GM12864 (cell line): ENCODE measurements around the gene GXYLT1.

ENCODE experiments used
- DNase-seq: peaks from one replicate; pipeline ENCODE4 v3.0.0-alpha.2; 2011; ENCODE audit warnings: low read depth
- H3K4me3 ChIP-seq: 2 replicates; pipeline ENCODE4 v1.5.1; 2011; ENCODE audit warnings: mild to moderate bottlenecking, low read depth, low read length, control low read depth
- CTCF ChIP-seq: IDR thresholded peaks from 2 replicates; pipeline ENCODE4 v1.5.1; 2011; ENCODE audit warnings: low read depth, mild to moderate bottlenecking, moderate library complexity, low read length, control low read depth, inconsistent platforms; ENCODE audit errors: missing control alignments

The GXYLT1 gene

GRCh38 chr12:42182394-42182793, 37.7 kb upstream of the GXYLT1 start:
- DNase-seq: no peak
- no peak for TF ChIP-seq CTCF
- H3K4me3 ChIP-seq: no peak overlapping the region

DNA sequence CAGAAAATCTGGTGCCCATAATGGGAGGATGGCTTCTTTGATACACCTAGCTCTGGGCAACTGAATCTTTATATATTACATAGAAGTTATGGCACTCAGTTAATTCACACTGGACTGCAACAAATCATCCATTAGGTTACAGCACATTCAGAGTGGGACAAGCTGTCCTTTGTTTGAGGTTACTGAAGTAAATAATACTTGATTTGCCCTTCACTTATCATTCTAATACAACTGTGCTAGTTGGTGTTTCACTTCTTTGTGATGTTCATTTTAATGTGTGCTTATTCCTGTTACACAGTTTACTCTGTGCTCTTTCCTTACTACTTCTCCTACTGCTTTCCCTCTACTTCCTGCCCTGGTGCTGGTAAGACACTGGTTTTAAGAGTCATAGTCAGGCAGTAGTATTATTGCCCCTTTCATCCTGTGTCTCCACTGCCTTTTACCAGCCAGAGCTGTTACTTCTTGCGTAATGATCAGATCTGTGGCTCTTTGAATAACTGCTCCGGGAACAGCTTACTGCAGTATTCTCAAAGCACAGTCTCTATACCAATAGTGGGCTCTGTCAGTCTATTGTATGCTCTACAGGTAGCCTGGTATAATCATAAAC, 36.4 kb upstream of the GXYLT1 start:
- no peak overlapping the region for H3K4me3 ChIP-seq

GRCh38 chr12:42178101-42178500, 33.4 kb upstream of the GXYLT1 start:
- no peak for TF ChIP-seq CTCF

More for the DNA sequence above, 36.4 kb upstream of the GXYLT1 start:
- TF ChIP-seq CTCF: no peak
- no peak for DNase-seq

DNA sequence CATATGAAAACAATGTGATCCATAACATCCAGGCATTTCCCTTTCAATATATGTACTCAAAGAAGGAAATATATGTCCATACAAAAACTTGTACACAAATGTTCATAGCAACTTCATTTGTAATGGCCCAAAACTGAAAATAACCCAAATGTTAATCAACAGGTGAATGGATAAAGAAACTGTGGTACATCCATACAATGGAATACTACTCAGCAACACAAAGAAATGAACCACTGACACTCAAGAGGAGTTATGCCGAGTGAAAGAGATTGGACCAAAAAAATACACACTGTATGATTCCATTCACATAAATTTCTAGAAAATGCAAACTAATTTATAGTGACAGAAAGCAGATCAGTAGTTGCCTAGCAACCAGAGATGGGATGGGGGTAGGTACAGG, 30.3 kb upstream of the GXYLT1 start:
- no peak for DNase-seq
- H3K4me3 ChIP-seq: no peak overlapping the region
- TF ChIP-seq CTCF: no peak

More at GRCh38 chr12:42178101-42178500, 33.4 kb upstream of the GXYLT1 start:
- H3K4me3 ChIP-seq: no peak overlapping the region
- no peak for DNase-seq

- no peak for DNase-seq
- no peak for TF ChIP-seq CTCF
- no peak overlapping the region for H3K4me3 ChIP-seq
These were observed 29.4 kb upstream of the GXYLT1 start for GRCh38 chr12:42173961-42174521.

DNA sequence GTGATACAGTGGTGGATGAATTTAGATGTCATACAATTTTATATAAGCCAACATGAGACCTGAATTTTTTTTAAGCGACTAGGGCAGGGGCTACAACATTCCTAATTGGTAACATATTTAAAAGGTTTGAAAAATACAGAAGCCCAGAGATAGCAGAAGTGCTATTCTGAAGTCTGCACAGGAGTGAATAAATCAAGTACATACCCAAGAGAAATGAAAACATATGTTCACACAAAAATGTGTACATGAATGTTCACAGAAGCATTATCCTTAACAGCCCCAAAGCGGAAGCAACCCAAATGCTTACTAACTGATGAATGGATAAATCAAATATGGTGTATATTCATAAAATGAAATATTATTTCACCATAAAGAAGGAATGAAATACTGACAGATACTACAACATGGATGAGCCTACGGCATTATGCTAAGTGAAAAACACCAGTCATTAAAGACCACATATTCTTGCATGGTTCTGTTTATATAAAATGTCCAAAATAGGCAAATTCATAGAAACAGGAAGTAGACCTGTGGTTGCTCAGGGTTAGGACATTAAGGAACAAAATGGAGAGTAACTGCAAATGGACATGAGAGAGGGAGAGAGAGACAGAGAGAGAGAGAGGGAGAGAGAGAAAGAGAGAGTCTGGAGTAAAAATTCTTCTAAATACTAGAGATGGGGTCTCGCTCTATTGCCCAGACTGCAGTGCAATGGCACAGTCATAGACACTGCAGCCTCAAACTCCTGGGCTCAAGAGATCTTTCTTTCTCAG, 28.0 kb upstream of the GXYLT1 start:
- DNase-seq: no peak
- no peak for TF ChIP-seq CTCF
- H3K4me3 ChIP-seq: no peak overlapping the region
